HepG2 (cell line): Measurements from ENCODE around the gene RFX2. TPM values are rescaled to one million over a fixed set of nuclear protein-coding genes. Genes with fewer than 3 reads are reported as not detected.

Source experiments
- ATAC-seq: fragments of 200-7000 bp; cut with Tn5 transposase; 3 replicates; pipeline ENCODE4 v1.9.1; 2020; ENCODE audit warnings: mild to moderate bottlenecking, moderate library complexity
- BruUV-seq: library from RNA; stranded (reverse); fragments of 400-500 nt; replicated peaks from 2 replicates; lab custom pipeline; 2021; lab: Mats Ljungman, UMichigan
- CTCF ChIA-PET: fragments of 300-600 bp; formaldehyde crosslinking; extraction: SDS; loops from one replicate; lab custom pipeline; 2021; ENCODE audit warnings: low total read pairs, inconsistent platforms, low intra/inter-chr PET ratio; lab: Yijun Ruan, JAX
- POLR2A ChIA-PET: fragments of 350-600 bp; sonication (Branson Sonifier 250); formaldehyde crosslinking; loops from one replicate; lab custom pipeline; 2020; ENCODE audit warnings: antibody characterized with exemption, inconsistent platforms; lab: Yijun Ruan, JAX
- DNase-seq: peaks from one replicate; pipeline ENCODE4 v3.0.0-alpha.2; 2015; ENCODE audit warnings: low spot score
- FAIRE-seq: peaks from 3 replicates; lab custom pipeline; 2011; peaks lifted over from hg19 to GRCh38; lab: Jason Lieb, UNC
- H2AFZ ChIP-seq: one replicate; pipeline ENCODE4 v1.6.1; 2011; ENCODE audit warnings: low read length, inconsistent platforms
- H3K27ac ChIP-seq: fragments of 300-600 bp; 3 replicates; pipeline ENCODE4 v1.8.0; 2011; ENCODE audit warnings: mixed run types, mild to moderate bottlenecking, mixed read lengths, low read length, inconsistent platforms; ENCODE audit not compliant: insufficient read depth; ENCODE audit errors: extremely low read length
- H3K27me3 ChIP-seq, 2 experiments: fragments of 200-600 bp in 1 of 2; 2 replicates in 1 of 2; 3 replicates in 1 of 2; pipeline versions ENCODE4 v1.6.0 to v1.8.0; 2011; ENCODE audit warnings: low read length in 2 of 2, mild to moderate bottlenecking in 2 of 2, moderate library complexity in 2 of 2, inconsistent platforms in 1 of 2; ENCODE audit not compliant: insufficient read depth in 2 of 2, control insufficient read depth in 1 of 2
- H3K36me3 ChIP-seq, 2 experiments: fragments of 200-600 bp in 1 of 2; replicated peaks in 1 of 2; 2 replicates in 1 of 2; 3 replicates in 1 of 2; pipeline versions ENCODE4 v1.5.1 to v1.8.0; 2011; ENCODE audit warnings: low read length in 2 of 2, inconsistent platforms in 1 of 2; ENCODE audit not compliant: insufficient read depth in 2 of 2, control insufficient read depth in 1 of 2
- H3K4me1 ChIP-seq: 2 replicates; pipeline ENCODE4 v1.5.1; 2012; ENCODE audit warnings: low read length, inconsistent platforms; ENCODE audit not compliant: insufficient read depth
- H3K4me2 ChIP-seq: 2 replicates; pipeline ENCODE4 v1.6.0; 2011; ENCODE audit warnings: low read depth, low read length, inconsistent platforms
- H3K4me3 ChIP-seq, 3 experiments: fragments of 200-600 bp in 1 of 3; sonication (generic), shearing (Covaris generic) in 1 of 3; replicated peaks in 1 of 3; 2 replicates each; pipeline ENCODE4 v1.5.1; 2011 to 2016; ENCODE audit warnings: low read length in 3 of 3, inconsistent platforms in 2 of 3, low read depth in 2 of 3, mild to moderate bottlenecking in 2 of 3, control low read depth in 1 of 3, mixed read lengths in 1 of 3; ENCODE audit not compliant: insufficient read depth in 1 of 3
- H3K79me2 ChIP-seq: one replicate; pipeline ENCODE4 v1.6.1; 2011; ENCODE audit warnings: low read length, inconsistent platforms; ENCODE audit not compliant: insufficient read depth
- H3K9ac ChIP-seq: 2 replicates; pipeline ENCODE4 v1.6.0; 2011; ENCODE audit warnings: mild to moderate bottlenecking, low read depth, low read length, inconsistent platforms; ENCODE audit not compliant: insufficient read depth
- H3K9me3 ChIP-seq: 2 replicates; pipeline ENCODE4 v1.5.1; 2012; ENCODE audit warnings: mild to moderate bottlenecking, low read length
- H4K20me1 ChIP-seq: 2 replicates; pipeline ENCODE4 v1.6.0; 2011; ENCODE audit warnings: inconsistent platforms, mild to moderate bottlenecking, low read length, moderate library complexity; ENCODE audit not compliant: insufficient read depth
- ETV6 ChIP-seq: sonication (generic); formaldehyde crosslinking; conservative IDR thresholded peaks from 2 replicates; pipeline ENCODE4 v1.4.0; 2020; ENCODE audit warnings: missing genetic modification reagents
- HNRNPK ChIP-seq: fragments of 200-400 bp; formaldehyde crosslinking; IDR thresholded peaks from 2 replicates; pipeline ENCODE4 v1.6.1; 2018; ENCODE audit warnings: low read length, low read depth, moderate library complexity, mild to moderate bottlenecking; ENCODE audit not compliant: poor library complexity, severe bottlenecking
- ZMAT3 ChIP-seq: sonication (generic); formaldehyde crosslinking; conservative IDR thresholded peaks from 2 replicates; pipeline ENCODE4 v1.7.0; 2021; ENCODE audit warnings: missing genetic modification reagents
- ZNF619 ChIP-seq: sonication (generic); formaldehyde crosslinking; IDR thresholded peaks from 2 replicates; pipeline ENCODE4 v1.4.0; 2020; ENCODE audit warnings: mild to moderate bottlenecking, missing genetic modification reagents
- whole genome bisulfite sequencing: methylation state at CpG from one replicate; pipeline ENCODE4 v1.1.6; 2017; ENCODE audit warnings: low lambda C conversion rate; 5-methylcytosine and 5-hydroxymethylcytosine counted together
- in situ Hi-C: cut with HindIII; loops from 2 replicates; pipeline ENCODE4 v1.10.0; 2017; ENCODE audit warnings: low pct_unique_long_range_greater_than_20kb; ENCODE audit not compliant: extremely low pct_ligation_motif_present
- intact Hi-C: fragments of 100-400 bp; cut with micrococcal nuclease; formaldehyde crosslinking; loops from one replicate; pipeline ENCODE4 v1.10.0; 2022; ENCODE audit not compliant: unreplicated experiment
- polyA plus RNA-seq, 8 experiments: library from polyadenylated mRNA; depleted of rRNA in 3 of 8; stranded (reverse) in 7 of 8; unstranded in 1 of 8; fragments of >200 nt; fragmentation: Illumina TruSeq in 4 of 8; extraction: Trizol in 4 of 8; gene quantifications; 2 replicates each; pipeline versions ENCODE4 v1.2.1 to v1.2.3, GENCODE V29; 2011 to 2016; ENCODE audit warnings: low read depth in 4 of 8, missing spikeins in 1 of 8, mixed read lengths in 1 of 8; ENCODE audit not compliant: insufficient read depth in 1 of 8
- total RNA-seq, 5 experiments: library from RNA; depleted of rRNA; stranded (reverse); fragments of >200 nt; fragmentation: Illumina TruSeq; extraction: Trizol; gene quantifications; 2 replicates each; pipeline ENCODE4 v1.2.3, GENCODE V29; 2016; ENCODE audit warnings: low read depth in 1 of 5

RFX2 gene
- total and polyA plus RNA-seq, 2 of the 13 experiments (the other 11 are each of a cell fraction or from before 2014, with no cell fraction given) = 2.8 to 3.3 TPM

- whole genome bisulfite sequencing = 59% methylated on average over 11 of the region's 11 CpGs
- H3K9me3 ChIP-seq = no peaks in the 10 kb centered on the region
- no peaks in the 10 kb centered on the region for H3K79me2 ChIP-seq
- H3K27me3 ChIP-seq = no peaks in the 10 kb centered on the region
- no peak for DNase-seq
- H3K9ac ChIP-seq = no peak overlapping the region
- no peak for ATAC-seq
- no TSS peak for BruUV-seq
- no peak overlapping the region for H3K4me2 ChIP-seq
- ChIA-PET CTCF (no interaction called here), POLR2A (no interaction called here)
- no peaks in the 10 kb centered on the region for H4K20me1 ChIP-seq
- H3K4me3 ChIP-seq = no peak overlapping the region
- intact Hi-C loops = no loop called here
- no peak overlapping the region for H3K27ac ChIP-seq
- no peak overlapping the region for H2AFZ ChIP-seq
- peaks cover 33% of the 10 kb centered on the region for H3K4me1 ChIP-seq
- no peak for TF ChIP-seq ETV6 (CRISPR knock-in tag)
- no peak for TF ChIP-seq ZNF619 (CRISPR knock-in tag)
- no peaks in the 10 kb centered on the region for H3K36me3 ChIP-seq
- no peak for FAIRE-seq
- in situ Hi-C loops = no loop called here
Measured at GRCh38 chr19:6070720-6071485, 39.4 kb downstream of the RFX2 start.

DNA sequence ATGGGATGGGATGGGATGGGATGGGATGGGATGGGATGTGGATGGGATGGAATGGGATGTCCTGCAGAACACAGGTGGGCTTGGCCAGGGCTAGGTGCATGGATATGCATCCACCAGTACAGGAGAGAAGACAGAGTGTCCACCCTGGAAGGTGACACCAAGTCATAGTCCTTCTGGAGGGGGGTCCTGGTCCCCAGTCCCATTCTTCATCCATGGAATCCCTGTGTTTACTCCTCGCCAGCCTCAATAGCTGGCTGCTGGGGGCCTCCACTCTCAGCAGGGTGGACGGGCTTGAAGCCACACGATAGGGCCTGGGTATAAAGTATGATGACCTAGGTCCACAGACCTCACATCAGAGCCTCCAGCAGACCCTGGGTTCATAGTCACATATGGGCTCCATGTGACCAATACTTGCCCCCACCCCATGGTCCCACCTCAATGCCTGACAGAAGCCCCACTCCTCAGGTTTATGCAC, 40.1 kb downstream of the RFX2 start:
- H2AFZ ChIP-seq = no peak overlapping the region

More for the DNA sequence above, 40.1 kb downstream of the RFX2 start:
- Histone ChIP-seq H3K4me1 (peaks cover 33% of the 10 kb centered on the region), H3K27ac (no peak overlapping the region), H3K27me3 (no peaks in the 10 kb centered on the region), H3K4me3 (no peak overlapping the region), H4K20me1 (no peaks in the 10 kb centered on the region), H3K9ac (no peak overlapping the region), H3K4me2 (no peak overlapping the region), H3K9me3 (no peaks in the 10 kb centered on the region), H3K36me3 (no peaks in the 10 kb centered on the region), H3K79me2 (no peaks in the 10 kb centered on the region)
- in situ Hi-C loops = no loop called here
- DNase-seq (no peak), FAIRE-seq (no peak), ATAC-seq (no peak)
- intact Hi-C loops = no loop called here
- CTCF ChIA-PET = no interaction called here
- POLR2A ChIA-PET = no interaction called here
- no TSS peak for BruUV-seq
- no CpG with 5 or more reads among the region's 3 CpGs for WGBS
- TF ChIP-seq HNRNPK = peak; percentile 63
- TF ChIP-seq ZMAT3 (CRISPR knock-in tag) = no peak
